ENCODE data around the gene MAT2A. TPM values are rescaled to one million over a fixed set of nuclear protein-coding genes. Genes with fewer than 3 reads are reported as not detected.
"Not testable (repeated sequence)": the region's sequence is repeated elsewhere in the genome, so short reads cannot be mapped to it uniquely, and the experiment has no call there.

MAT2A gene
- total RNA-seq, 2 donors from 2014 or later, result 103 to 134 TPM

- no peak for TF ChIP-seq POLR2AphosphoS5 (IDR thresholded peaks at IDR 0.05)
- no peak for TF ChIP-seq POLR2A (IDR thresholded peaks at IDR 0.05)
- no peak for TF ChIP-seq CTCF (IDR thresholded peaks at IDR 0.05)
- intact Hi-C loops (cut with DNase I), result no loop called here
- Histone ChIP-seq H3K36me3 (peaks cover 0 to 12% of the 10 kb centered on the region in 2 donors), H3K9me3 (no peaks in the 10 kb centered on the region), H3K27me3 (replicated peaks; ENCODE audit: insufficient read depth) (no peaks in the 10 kb centered on the region), H3K4me3 (no peak overlapping the region), H3K4me1 (replicated peaks) (peaks cover 3% of the 10 kb centered on the region), H3K27ac (no peak overlapping the region)
- 94% methylated on average over 5 of the region's 5 CpGs for WGBS
- DNase-seq (ENCODE audit: low spot score), result no peak
Measured at GRCh38 chr2:85557130-85557529, 18.2 kb downstream of the MAT2A start.

DNA sequence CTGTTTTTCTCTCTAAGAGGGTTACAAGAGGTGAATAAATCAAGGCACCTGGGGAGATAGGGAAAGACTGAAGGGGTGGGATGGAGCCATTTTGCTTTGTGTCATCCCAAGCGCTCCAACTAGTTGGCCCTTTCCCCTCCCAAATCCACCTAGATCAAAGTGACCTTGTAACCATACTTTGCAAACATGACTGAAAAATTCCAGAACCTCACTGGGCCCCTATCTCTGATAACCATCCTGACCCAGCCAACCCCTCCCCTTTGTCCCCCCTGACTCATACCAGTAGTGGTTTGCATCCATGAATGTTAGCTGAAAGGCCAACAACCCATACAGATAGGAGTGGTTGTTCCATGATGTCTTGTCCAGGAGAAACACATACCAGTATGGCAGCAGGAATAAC is 19.2 kb downstream of the MAT2A start:
- Histone ChIP-seq H3K4me3 (no peak overlapping the region), H3K27me3 (replicated peaks; ENCODE audit: insufficient read depth) (no peaks in the 10 kb centered on the region), H3K4me1 (replicated peaks) (peaks cover 3% of the 10 kb centered on the region), H3K9me3 (no peaks in the 10 kb centered on the region), H3K27ac (no peak overlapping the region), H3K36me3 (peaks cover 0 to 7% of the 10 kb centered on the region in 2 donors)
- TF ChIP-seq POLR2AphosphoS5 (IDR thresholded peaks at IDR 0.05) (no peak), POLR2A (IDR thresholded peaks at IDR 0.05) (no peak), CTCF (IDR thresholded peaks at IDR 0.05) (no peak)
- DNase-seq (ENCODE audit: low spot score), result no peak
- 100% methylated on average over 1 of the region's 1 CpG for WGBS
- intact Hi-C loops (cut with DNase I), result no loop called here

GRCh38 chr2:85560403-85560726 is 21.4 kb downstream of the MAT2A start:
- not testable (repeated sequence) for H3K27me3 ChIP-seq (replicated peaks; ENCODE audit: insufficient read depth); H3K9me3 ChIP-seq; H3K36me3 ChIP-seq; DNase-seq (ENCODE audit: low spot score); H3K27ac ChIP-seq; H3K4me1 ChIP-seq (replicated peaks)
- intact Hi-C loops (cut with DNase I), result loop anchor here (5.0 kb wide), 1 partner anchor 37 kb away; the partner anchor contains the start of gene RNF181
- 77% methylated on average over 12 of the region's 12 CpGs for WGBS
- peak overlapping the region; percentile 69 to 70 for H3K4me3 ChIP-seq

GRCh38 chr2:85560812-85561279 is 21.9 kb downstream of the MAT2A start:
- no peak for DNase-seq (ENCODE audit: low spot score)
- 3% methylated on average over 14 of the region's 14 CpGs for WGBS
- Histone ChIP-seq H3K27ac (peak overlapping the region; percentile 80 to 84), H3K9me3 (no peaks in the 10 kb centered on the region), H3K27me3 (replicated peaks; ENCODE audit: insufficient read depth) (no peaks in the 10 kb centered on the region), H3K36me3 (no peaks in the 10 kb centered on the region), H3K4me1 (replicated peaks) (peaks cover 3% of the 10 kb centered on the region), H3K4me3 (peak overlapping the region; percentile 69 to 70)
- intact Hi-C loops (cut with DNase I), result loop anchor here (5.0 kb wide), 1 partner anchor 36 kb away; the partner anchor contains the start of gene RNF181
- TF ChIP-seq CTCF (IDR thresholded peaks at IDR 0.05) (no peak), POLR2AphosphoS5 (IDR thresholded peaks at IDR 0.05) (no peak), POLR2A (IDR thresholded peaks at IDR 0.05) (no peak)

GRCh38 chr2:85561280-85562212 is 22.6 kb downstream of the MAT2A start, which contains the start of gene GGCX:
TSS of gene GGCX (minus strand) at chr2:85561493. CDS start at chr2:85561428, 65 bp downstream.
- peak; percentile 95 for DNase-seq (ENCODE audit: low spot score)
- TF ChIP-seq POLR2AphosphoS5 (IDR thresholded peaks at IDR 0.05) (peak; percentile 97), CTCF (IDR thresholded peaks at IDR 0.05) (peak in 3 of 4 experiments; percentile 46 to 77 (median 54)), POLR2A (IDR thresholded peaks at IDR 0.05) (peak; percentile 80)
- peaks cover 3% of the 10 kb centered on the region for H3K4me1 ChIP-seq (replicated peaks)
- WGBS, result 4% methylated on average over 48 of the region's 64 CpGs
- no peaks in the 10 kb centered on the region for H3K9me3 ChIP-seq
- no peaks in the 10 kb centered on the region for H3K27me3 ChIP-seq (replicated peaks; ENCODE audit: insufficient read depth)
- intact Hi-C loops (cut with DNase I), result loop anchor here (5.0 kb wide), 1 partner anchor 36 kb away; the partner anchor contains the start of gene RNF181
- peak within 1 kb of the TSS; percentile 69 to 70 for H3K4me3 ChIP-seq
- no peaks in the 10 kb centered on the region for H3K36me3 ChIP-seq
- peak within 1 kb of the TSS; percentile 80 to 84 for H3K27ac ChIP-seq
